Sigmoid colon (tissue), 7 donors: Measurements from ENCODE around the gene TSPEAR. TPM values are rescaled to one million over a fixed set of nuclear protein-coding genes. Genes with fewer than 3 reads are reported as not detected.

Experiments used
- DNase-seq: peaks from one replicate; pipeline ENCODE4 v3.0.0-alpha.2; 2019
- H3K27ac ChIP-seq, 4 donors: fragments of 200-600 bp; sonication (generic); one replicate each; pipeline ENCODE4 v1.5.1; 2016 to 2019; ENCODE audit warnings: mild to moderate bottlenecking in 1 of 4
- H3K27me3 ChIP-seq, 3 donors: fragments of 200-600 bp; sonication (generic); one replicate each; pipeline ENCODE4 v1.5.1; 2019; ENCODE audit warnings: mild to moderate bottlenecking in 1 of 3
- H3K36me3 ChIP-seq, 4 donors: fragments of 200-600 bp; sonication (generic); one replicate each; pipeline ENCODE4 v1.5.1; 2016 to 2019
- H3K4me1 ChIP-seq, 4 donors: fragments of 200-600 bp; sonication (generic); one replicate each; pipeline ENCODE4 v1.5.1; 2017 to 2019
- H3K4me3 ChIP-seq, 4 donors: fragments of 200-600 bp; sonication (generic); one replicate each; pipeline ENCODE4 v1.5.1; 2017 to 2019; ENCODE audit warnings: mild to moderate bottlenecking in 2 of 4, moderate library complexity in 1 of 4
- H3K9me3 ChIP-seq, 4 donors: fragments of 200-600 bp in 3 of 4; sonication (generic) in 3 of 4; one replicate each; pipeline versions ENCODE4 v1.5.1 to v1.6.1; 2013 to 2019
- EP300 ChIP-seq, 4 donors: sonication (generic); formaldehyde crosslinking; IDR thresholded peaks; one replicate each; pipeline ENCODE4 v1.6.1; 2017; ENCODE audit warnings: antibody characterized with exemption in 4 of 4
- POLR2A ChIP-seq, 2 donors: fragments of 450-650 bp; IDR thresholded peaks; one replicate each; pipeline ENCODE4 v1.6.1; 2016; ENCODE audit warnings: antibody characterized with exemption in 2 of 2, mild to moderate bottlenecking in 2 of 2, moderate library complexity in 2 of 2
- POLR2AphosphoS5 ChIP-seq, 4 donors: sonication (generic); formaldehyde crosslinking; IDR thresholded peaks; one replicate each; pipeline ENCODE4 v1.6.1; 2017; ENCODE audit warnings: antibody characterized with exemption in 4 of 4
- WGBS, 2 donors: extraction: QIAGEN DNeasy Blood & Tissue Kit; methylation state at CpG; one replicate each; pipeline ENCODE4 v1.1.7; 2013; 5-methylcytosine and 5-hydroxymethylcytosine counted together
- intact Hi-C: fragments of 100-400 bp; cut with DNase I; formaldehyde crosslinking; loops from one replicate; pipeline ENCODE4 v1.15.1; 2023
- polyA plus RNA-seq, 3 donors: library from polyadenylated mRNA; stranded (reverse); fragments of 200-250 nt; gene quantifications; one replicate each; pipeline ENCODE4 v1.2.3, GENCODE V29; 2013
- total RNA-seq, 4 donors: library from RNA; depleted of rRNA; stranded (reverse); fragments of >200 nt; gene quantifications; one replicate each; pipeline ENCODE4 v1.1.0, GENCODE V29; 2016
- TF ChIP-seq, protein P1 (sequence below), 4 experiments: fragments of 450-650 bp in 3 of 4; fragments of 200-600 bp in 1 of 4; IDR thresholded peaks; one replicate each; pipeline ENCODE4 v1.5.1; 2016 to 2019; ENCODE audit warnings: antibody characterized with exemption in 4 of 4, mild to moderate bottlenecking in 3 of 4, moderate library complexity in 2 of 4
- donor health status: healthy with polysubstance abuse.
- donor health status: Bipolar disorder and iron deficiency.
- donor health status: healthy.

TSPEAR gene
- total and polyA plus RNA-seq, 7 donors = under 0.01 to 0.20 TPM; not detected in 5

DNA sequence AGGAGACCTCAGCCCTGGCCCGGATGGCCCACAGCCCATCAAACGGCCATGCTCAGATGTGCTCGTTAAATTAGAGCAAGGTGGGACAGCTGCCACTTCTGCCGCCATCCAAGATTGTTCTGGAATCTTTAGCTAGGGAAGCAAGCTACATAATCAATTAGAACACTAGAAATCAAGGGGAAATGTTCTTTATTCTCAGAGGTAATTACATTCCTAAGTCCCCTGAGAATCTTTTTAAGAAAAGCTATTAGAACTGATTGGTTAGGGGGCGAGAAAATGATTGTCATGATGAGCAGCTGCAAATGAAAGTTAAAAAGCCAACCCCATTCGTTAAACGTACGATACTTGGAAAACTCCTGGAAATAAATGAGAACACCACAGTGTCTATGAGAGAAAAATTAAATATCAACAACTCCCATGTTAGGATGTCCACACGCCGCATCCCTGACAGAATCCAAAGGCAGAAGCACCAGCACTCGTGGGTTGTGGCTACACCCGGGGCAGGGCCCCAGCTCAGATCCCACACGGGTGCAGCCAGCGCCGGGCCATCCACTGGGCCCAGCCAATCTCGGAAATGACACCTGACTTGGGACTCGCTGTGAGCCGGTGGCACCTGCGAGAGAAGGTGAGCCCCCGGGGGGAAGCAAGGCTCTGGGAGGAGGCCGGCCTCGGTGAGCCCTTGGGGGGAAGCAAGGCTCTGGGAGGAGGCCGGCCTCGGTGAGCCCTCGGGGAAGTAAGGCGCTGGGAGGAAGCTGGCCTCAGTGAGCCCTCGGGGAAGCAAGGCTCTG, 209.0 kb downstream of the TSPEAR start:
- H3K27ac ChIP-seq = no peak overlapping the region
- 85 to 91% methylated on average over 27 of the region's 27 CpGs for WGBS, 2 donors
- H3K4me3 ChIP-seq = no peak overlapping the region
- H3K9me3 ChIP-seq = no peaks in the 10 kb centered on the region
- no peak for DNase-seq
- H3K27me3 ChIP-seq = peaks cover 2 to 48% (median 12%) of the 10 kb centered on the region in 3 donors
- H3K36me3 ChIP-seq = no peaks in the 10 kb centered on the region
- intact Hi-C loops = no loop called here
- H3K4me1 ChIP-seq = peaks cover 0 to under 1% (median 0%) of the 10 kb centered on the region in 4 donors
- TF ChIP-seq EP300 (IDR thresholded peaks at IDR 0.05) = no peak
- TF ChIP-seq, protein P1, sequence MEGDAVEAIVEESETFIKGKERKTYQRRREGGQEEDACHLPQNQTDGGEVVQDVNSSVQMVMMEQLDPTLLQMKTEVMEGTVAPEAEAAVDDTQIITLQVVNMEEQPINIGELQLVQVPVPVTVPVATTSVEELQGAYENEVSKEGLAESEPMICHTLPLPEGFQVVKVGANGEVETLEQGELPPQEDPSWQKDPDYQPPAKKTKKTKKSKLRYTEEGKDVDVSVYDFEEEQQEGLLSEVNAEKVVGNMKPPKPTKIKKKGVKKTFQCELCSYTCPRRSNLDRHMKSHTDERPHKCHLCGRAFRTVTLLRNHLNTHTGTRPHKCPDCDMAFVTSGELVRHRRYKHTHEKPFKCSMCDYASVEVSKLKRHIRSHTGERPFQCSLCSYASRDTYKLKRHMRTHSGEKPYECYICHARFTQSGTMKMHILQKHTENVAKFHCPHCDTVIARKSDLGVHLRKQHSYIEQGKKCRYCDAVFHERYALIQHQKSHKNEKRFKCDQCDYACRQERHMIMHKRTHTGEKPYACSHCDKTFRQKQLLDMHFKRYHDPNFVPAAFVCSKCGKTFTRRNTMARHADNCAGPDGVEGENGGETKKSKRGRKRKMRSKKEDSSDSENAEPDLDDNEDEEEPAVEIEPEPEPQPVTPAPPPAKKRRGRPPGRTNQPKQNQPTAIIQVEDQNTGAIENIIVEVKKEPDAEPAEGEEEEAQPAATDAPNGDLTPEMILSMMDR (IDR thresholded peaks at IDR 0.05) = no peak
- no peak for TF ChIP-seq POLR2AphosphoS5 (IDR thresholded peaks at IDR 0.05)
- TF ChIP-seq POLR2A (IDR thresholded peaks at IDR 0.05) = no peak

DNA sequence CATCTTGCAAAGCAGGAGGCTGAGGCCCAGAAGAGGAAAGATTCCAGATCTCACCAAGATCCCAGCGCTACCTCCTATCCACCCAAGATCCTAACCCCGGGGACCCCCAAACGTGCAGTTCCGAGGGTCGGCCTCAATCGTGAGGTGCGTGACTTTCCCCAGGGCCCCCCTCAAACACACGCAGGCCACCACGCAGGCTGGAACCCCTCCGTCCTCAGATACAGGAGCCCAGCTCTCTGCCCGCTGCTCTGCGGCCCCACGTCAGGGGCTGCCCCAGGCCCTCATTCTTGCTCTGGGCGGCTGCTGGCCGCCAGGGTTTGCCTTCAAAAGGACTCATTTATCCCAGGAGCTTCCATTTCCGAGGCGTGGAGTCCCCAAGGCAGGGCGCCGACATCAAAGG, 211.3 kb downstream of the TSPEAR start:
- no peaks in the 10 kb centered on the region for H3K36me3 ChIP-seq
- H3K4me1 ChIP-seq = peaks cover 0 to 9% (median 3%) of the 10 kb centered on the region in 4 donors
- H3K4me3 ChIP-seq = no peak overlapping the region
- H3K9me3 ChIP-seq = no peaks in the 10 kb centered on the region
- H3K27me3 ChIP-seq = peaks cover 2 to 47% (median 12%) of the 10 kb centered on the region in 3 donors
- 89 to 90% methylated on average over 19 of the region's 19 CpGs for WGBS, 2 donors
- TF ChIP-seq, protein P1 (IDR thresholded peaks at IDR 0.05) = no peak
- no peak for TF ChIP-seq EP300 (IDR thresholded peaks at IDR 0.05)
- no peak for TF ChIP-seq POLR2A (IDR thresholded peaks at IDR 0.05)
- TF ChIP-seq POLR2AphosphoS5 (IDR thresholded peaks at IDR 0.05) = no peak
- intact Hi-C loops = no loop called here
- DNase-seq = no peak
- H3K27ac ChIP-seq = no peak overlapping the region

DNA sequence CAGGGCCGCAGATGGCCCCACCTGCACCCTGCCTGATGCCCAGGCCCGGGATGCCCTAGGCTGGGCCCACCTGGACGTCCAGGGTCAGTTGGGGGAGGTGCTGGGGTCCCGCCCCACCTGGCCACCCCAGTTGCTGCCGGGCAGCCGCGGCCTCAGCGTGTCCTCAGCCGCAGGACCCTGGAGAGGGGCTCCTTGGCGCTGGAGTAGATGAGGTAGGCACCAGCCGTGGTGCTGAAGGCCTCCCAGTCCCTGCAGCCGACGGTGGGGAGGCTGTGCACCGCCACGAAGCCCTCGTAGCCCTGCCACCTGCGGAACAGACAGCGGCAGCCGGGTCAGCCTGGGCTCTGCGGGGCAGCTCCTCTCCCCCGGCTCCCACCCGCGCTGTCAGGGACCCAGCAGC, 211.7 kb downstream of the TSPEAR start:
- intact Hi-C loops = no loop called here
- Histone ChIP-seq H3K27ac (no peak overlapping the region), H3K9me3 (no peaks in the 10 kb centered on the region), H3K4me3 (no peak overlapping the region), H3K36me3 (no peaks in the 10 kb centered on the region), H3K27me3 (peaks cover 2 to 42% (median 12%) of the 10 kb centered on the region in 3 donors), H3K4me1 (peaks cover 0 to 9% (median 3%) of the 10 kb centered on the region in 4 donors)
- 82 to 89% methylated on average over 23 of the region's 23 CpGs for WGBS, 2 donors
- TF ChIP-seq POLR2A (IDR thresholded peaks at IDR 0.05) (no peak), EP300 (IDR thresholded peaks at IDR 0.05) (no peak), POLR2AphosphoS5 (IDR thresholded peaks at IDR 0.05) (no peak)
- TF ChIP-seq, protein P1 (IDR thresholded peaks at IDR 0.05) = no peak
- DNase-seq = no peak

DNA sequence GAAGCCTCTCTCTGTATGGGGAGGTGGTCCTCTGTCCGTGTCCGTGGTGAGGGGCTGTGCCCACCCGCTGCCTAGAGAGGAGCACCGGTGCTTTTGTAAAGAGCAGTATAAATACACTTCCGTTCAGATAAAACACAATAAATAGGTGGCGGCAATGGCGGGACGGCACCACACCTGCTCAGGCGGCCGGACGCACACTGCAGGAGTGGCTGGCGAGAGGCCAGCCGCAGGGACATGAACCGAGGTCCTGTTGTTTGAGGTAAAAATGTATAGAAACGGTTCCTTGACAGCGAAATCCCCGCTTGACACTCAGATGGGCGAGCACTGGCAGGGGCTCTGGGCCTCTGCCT, 212.2 kb downstream of the TSPEAR start:
- H3K27ac ChIP-seq = no peak overlapping the region
- H3K4me1 ChIP-seq = peaks cover 0 to 9% (median 3%) of the 10 kb centered on the region in 4 donors
- no peak for DNase-seq
- intact Hi-C loops = no loop called here
- no peaks in the 10 kb centered on the region for H3K36me3 ChIP-seq
- TF ChIP-seq POLR2A (IDR thresholded peaks at IDR 0.05) = no peak
- no peak for TF ChIP-seq EP300 (IDR thresholded peaks at IDR 0.05)
- WGBS, 2 donors = 17 to 66% methylated on average over 18 of the region's 18 CpGs
- no peak overlapping the region for H3K4me3 ChIP-seq
- peaks cover 2 to 42% (median 12%) of the 10 kb centered on the region in 3 donors for H3K27me3 ChIP-seq
- H3K9me3 ChIP-seq = no peaks in the 10 kb centered on the region

DNA sequence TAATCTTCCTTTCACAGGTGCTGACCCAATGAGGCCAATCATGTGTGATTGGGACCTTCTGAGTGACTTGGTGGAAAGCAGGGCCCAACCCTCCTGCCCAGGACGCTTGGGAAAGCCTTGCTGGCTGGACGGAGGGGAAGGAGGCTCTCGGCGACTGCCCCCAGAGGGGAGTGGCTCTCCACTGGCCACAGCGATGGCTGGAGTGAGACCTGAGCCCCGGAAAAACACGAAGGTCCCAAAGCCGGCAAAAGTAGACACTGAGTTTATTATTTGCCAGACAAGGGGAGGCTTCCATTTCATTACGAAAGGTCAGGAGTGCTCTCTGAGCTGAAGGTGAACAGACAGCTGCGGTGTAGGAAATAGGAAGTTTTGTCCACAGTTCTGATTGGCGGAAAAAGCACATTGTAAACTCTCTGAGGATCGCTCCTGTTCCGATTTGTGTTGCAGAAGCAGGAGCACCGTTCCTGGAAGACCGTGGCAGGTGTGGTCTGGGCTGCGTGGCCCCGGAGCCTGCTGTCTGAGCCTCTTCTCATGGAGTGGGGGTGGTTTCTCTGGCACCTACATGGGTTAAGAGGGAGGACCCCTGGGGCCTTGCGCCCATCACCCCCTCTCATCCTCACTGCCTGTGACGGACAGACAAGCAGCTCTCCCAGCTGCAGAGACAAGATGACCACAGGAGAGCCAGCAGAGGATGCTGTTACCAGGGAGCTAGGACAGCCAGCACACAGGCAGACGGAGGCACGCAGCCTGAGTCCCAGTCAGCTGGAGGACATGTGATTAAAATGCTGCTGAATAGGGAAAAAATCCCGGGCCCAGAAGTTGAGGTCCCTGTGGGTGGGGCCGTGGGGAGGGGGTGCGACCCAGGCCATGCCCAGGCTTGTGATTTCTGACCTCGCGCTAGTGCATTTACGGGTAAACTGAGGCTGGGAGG, 212.8 kb downstream of the TSPEAR start:
- WGBS, 2 donors = 22 to 63% methylated on average over 27 of the region's 27 CpGs
- Histone ChIP-seq H3K27me3 (peaks cover 2 to 42% (median 12%) of the 10 kb centered on the region in 3 donors), H3K4me1 (peaks cover 0 to 9% (median 3%) of the 10 kb centered on the region in 4 donors), H3K4me3 (no peak overlapping the region), H3K27ac (peak overlapping the region in 1 of 4 donors; percentile 36), H3K36me3 (no peaks in the 10 kb centered on the region), H3K9me3 (peaks cover 0 to 2% (median under 1%) of the 10 kb centered on the region in 4 donors)
- no peak for DNase-seq
- intact Hi-C loops = no loop called here
- TF ChIP-seq, protein P1 (IDR thresholded peaks at IDR 0.05) = no peak
- TF ChIP-seq POLR2AphosphoS5 (IDR thresholded peaks at IDR 0.05) = no peak
- no peak for TF ChIP-seq POLR2A (IDR thresholded peaks at IDR 0.05)
- no peak for TF ChIP-seq EP300 (IDR thresholded peaks at IDR 0.05)
